Measurements from ENCODE around the gene KCTD3.

DNA sequence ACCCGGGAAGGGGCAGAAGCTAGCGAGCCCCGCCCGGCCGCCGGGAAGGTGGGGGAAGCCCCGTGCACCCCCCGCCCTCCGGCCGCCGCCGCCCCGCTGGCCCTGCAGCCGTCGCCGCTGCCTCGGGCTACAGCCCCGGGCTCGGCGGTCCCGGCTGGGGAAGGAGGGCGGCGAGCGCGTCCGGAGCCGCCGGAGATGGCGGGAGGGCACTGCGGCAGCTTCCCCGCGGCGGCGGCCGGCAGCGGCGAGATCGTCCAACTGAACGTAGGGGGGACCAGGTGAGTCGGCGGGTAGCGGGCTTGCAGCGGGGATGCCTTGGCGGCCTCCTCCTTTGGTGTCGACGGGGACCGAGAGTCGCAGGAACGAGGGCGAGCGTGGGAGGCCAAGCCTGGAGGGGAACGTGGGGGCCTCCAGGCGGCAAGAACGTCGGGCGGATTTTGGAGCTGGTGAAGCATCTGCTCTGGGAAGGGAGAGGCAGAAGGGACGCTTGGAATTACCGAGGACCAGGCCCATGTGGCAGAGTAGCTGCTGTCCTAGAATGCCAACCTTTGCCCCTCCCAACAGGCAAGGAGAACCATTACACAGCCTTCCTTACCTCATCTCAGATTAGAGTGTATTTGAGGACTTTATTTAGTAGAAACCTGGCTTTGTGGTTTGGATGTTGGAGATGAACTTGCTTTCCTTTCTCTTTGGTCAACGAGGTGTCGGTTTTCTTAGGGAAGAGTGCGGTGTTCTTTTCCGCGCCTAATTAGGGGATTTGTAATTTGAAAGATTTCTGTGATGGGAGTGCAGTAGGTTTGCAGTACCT is 591 bp downstream of the KCTD3 start:
- TF ChIP-seq, protein P1, sequence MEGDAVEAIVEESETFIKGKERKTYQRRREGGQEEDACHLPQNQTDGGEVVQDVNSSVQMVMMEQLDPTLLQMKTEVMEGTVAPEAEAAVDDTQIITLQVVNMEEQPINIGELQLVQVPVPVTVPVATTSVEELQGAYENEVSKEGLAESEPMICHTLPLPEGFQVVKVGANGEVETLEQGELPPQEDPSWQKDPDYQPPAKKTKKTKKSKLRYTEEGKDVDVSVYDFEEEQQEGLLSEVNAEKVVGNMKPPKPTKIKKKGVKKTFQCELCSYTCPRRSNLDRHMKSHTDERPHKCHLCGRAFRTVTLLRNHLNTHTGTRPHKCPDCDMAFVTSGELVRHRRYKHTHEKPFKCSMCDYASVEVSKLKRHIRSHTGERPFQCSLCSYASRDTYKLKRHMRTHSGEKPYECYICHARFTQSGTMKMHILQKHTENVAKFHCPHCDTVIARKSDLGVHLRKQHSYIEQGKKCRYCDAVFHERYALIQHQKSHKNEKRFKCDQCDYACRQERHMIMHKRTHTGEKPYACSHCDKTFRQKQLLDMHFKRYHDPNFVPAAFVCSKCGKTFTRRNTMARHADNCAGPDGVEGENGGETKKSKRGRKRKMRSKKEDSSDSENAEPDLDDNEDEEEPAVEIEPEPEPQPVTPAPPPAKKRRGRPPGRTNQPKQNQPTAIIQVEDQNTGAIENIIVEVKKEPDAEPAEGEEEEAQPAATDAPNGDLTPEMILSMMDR (IDR thresholded peaks at IDR 0.05) = no peak
- TF ChIP-seq SIN3A (IDR thresholded peaks at IDR 0.05; ENCODE audit: borderline replicate concordance, insufficient read depth, low read depth, low read length) = no peak; the same call in 1 of the 2 replicates
